Measurements from ENCODE around the gene ATG16L2. TPM values are rescaled to one million over a fixed set of nuclear protein-coding genes. Genes with fewer than 3 reads are reported as not detected.
"Not testable (repeated sequence)": the region's sequence is repeated elsewhere in the genome, so short reads cannot be mapped to it uniquely, and the experiment has no call there.

The ATG16L2 gene
- total RNA-seq, 2 experiments from 2014 or later, result 105 to 114 TPM

DNA sequence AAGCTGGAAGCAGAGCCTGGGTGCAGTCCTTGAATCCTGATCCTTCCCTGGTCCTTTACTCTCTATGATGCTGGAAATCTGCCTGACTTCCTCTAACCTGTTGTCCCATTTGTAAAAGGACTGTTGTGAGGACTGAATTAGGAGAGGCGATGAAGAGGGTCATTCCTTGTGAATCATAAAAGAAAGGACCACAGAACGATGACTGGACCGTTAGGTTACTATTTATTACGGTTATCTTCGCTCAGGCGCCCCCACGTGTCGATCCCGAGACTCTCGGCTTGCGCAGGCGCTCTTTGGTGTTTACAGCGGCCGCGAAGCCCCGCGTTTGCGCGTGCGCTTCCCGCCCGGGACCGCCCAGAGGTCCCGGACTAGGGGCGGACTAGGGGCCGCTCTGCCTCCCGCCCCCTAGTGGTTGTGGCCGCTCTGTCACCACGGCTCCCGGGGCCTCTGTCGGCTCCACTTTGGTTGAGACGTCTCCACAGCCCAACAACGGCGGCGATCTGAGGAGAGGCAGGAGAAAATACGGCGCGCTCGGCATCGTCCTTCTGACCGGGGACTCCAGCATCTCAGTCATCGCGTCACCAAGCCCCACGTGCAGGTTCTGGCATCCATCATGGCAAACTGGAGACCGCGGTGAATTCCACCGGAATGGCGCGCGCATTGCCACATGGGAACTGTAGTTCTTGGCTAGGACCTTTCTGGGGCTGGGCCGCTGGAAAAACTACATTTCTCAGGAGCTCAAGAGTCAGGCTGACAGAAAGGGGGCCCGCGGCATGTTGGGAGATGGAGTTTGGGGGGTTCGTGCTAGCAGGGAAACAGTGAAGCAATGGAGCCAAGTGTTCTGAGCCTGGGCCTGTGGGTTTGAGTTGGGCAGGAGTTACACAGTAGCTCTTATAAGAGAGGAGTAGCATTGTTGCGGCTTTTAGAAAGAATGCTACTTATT, 20.5 kb upstream of the ATG16L2 start, which contains the start of gene STARD10:
STARD10 (minus strand) TSS at position 623 of the 943 bp plus-strand sequence. CDS start 12,866 bp downstream, outside the sequence.
- peak; percentile 97 for DNase-seq
- intact Hi-C loops (cut with micrococcal nuclease), result loop anchor here (1.0 to 5.0 kb wide), 7 partner anchors 20 to 385 kb away; partner anchors contain the start of gene ARAP1
- Mint-ChIP-seq H3K4me1 (ENCODE audit: low read depth) (peaks cover 29% of the 10 kb centered on the region), H3K9me3 (no peaks in the 10 kb centered on the region), H3K27me3 (ENCODE audit: low read depth) (no peaks in the 10 kb centered on the region), H3K36me3 (ENCODE audit: low read depth) (no peaks in the 10 kb centered on the region), H3K27ac (peak within 1 kb of the TSS; percentile 100), H3K4me3 (peak within 1 kb of the TSS; percentile 100)
- CTCF ChIA-PET, result interaction anchor here (0.6 to 8.1 kb wide), 28 partner anchors 9 to 390 kb away, joined by 3 to 161 read pairs (median 4); no protein-coding TSS in a partner anchor

DNA sequence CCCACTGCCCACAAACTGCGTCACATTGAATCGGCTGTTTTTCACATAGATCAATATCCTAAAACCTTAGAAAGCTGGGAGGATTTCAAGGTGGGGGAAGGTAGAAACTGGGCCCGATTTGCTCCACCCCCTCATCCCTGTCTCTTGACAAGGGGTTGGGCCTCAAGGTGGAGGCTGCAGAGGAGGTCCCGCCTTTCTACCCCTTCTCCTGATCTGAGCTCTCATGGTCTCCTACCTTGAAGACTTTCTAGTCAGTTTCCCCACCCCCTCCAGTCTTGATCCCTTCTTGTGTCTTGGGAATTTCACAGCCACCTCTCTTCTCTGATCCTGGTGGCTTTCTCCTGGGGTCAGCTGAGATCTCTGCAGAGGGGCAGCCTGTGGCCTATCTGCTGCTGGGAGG, 15.8 kb upstream of the ATG16L2 start:
- no peak overlapping the region for H3K27ac Mint-ChIP-seq
- H3K4me1 Mint-ChIP-seq (ENCODE audit: low read depth), result peaks cover 10% of the 10 kb centered on the region
- H3K36me3 Mint-ChIP-seq (ENCODE audit: low read depth), result no peaks in the 10 kb centered on the region
- H3K4me3 Mint-ChIP-seq, result no peak overlapping the region
- CTCF ChIA-PET, result interaction anchor here (1.2 to 1.6 kb wide), 2 partner anchors 15 to 73 kb away, joined by 5 read pairs; no protein-coding TSS in a partner anchor
- H3K9me3 Mint-ChIP-seq, result no peaks in the 10 kb centered on the region
- H3K27me3 Mint-ChIP-seq (ENCODE audit: low read depth), result no peaks in the 10 kb centered on the region
- no peak for DNase-seq
- intact Hi-C loops (cut with micrococcal nuclease), result no loop called here

DNA sequence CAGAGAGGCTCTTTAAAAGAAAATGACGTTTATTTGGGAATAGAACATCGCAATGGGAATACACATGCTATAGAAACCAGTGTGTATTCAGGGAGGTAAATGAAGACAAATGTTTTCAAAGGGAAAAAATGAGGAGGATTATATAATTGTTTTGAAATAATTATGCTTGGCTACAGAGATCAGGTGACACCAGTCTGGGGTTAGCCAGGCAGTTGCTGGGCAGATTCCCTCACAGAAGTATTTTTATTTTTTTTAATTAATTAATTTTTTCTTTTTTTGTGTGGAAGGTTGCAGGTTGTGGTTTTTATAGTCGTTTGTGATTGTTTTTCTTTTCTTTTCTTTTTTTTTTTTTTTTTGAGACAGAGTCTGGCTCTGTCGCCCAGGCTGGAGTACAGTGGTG, 14.8 kb upstream of the ATG16L2 start:
- H3K9me3 Mint-ChIP-seq, result no peaks in the 10 kb centered on the region
- no peaks in the 10 kb centered on the region for H3K27me3 Mint-ChIP-seq (ENCODE audit: low read depth)
- intact Hi-C loops (cut with micrococcal nuclease), result no loop called here
- H3K4me3 Mint-ChIP-seq, result no peak overlapping the region
- peaks cover 4% of the 10 kb centered on the region for H3K4me1 Mint-ChIP-seq (ENCODE audit: low read depth)
- DNase-seq, result no peak
- H3K36me3 Mint-ChIP-seq (ENCODE audit: low read depth), result no peaks in the 10 kb centered on the region
- CTCF ChIA-PET, result no interaction called here
- H3K27ac Mint-ChIP-seq, result no peak overlapping the region

DNA sequence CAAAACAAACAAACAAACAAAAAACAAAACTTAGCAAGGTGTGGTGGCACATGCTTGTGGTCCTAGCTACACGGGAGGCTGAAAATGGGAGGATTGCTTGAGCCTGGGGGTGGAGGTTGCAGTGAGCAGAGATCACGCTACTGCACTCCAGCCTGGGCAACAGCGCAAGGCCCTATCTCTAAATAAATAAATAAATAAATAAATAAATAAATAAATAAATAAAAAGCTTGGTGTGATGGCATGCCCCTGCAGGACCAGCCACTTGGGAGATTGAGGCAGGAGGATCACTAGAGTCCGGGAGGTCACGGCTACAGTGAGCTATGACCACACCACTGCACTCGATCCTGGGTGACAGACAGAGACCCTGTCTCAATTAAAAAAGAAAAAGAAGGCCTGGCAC, 11.4 kb upstream of the ATG16L2 start:
- H3K27me3 Mint-ChIP-seq (ENCODE audit: low read depth), result no peaks in the 10 kb centered on the region
- no peak overlapping the region for H3K4me3 Mint-ChIP-seq
- H3K27ac Mint-ChIP-seq, result no peak overlapping the region
- H3K4me1 Mint-ChIP-seq (ENCODE audit: low read depth), result no peaks in the 10 kb centered on the region
- no peak for DNase-seq
- CTCF ChIA-PET, result interaction anchor here (1.9 kb wide), 1 partner anchor 10 kb away, joined by 4 read pairs; no protein-coding TSS in a partner anchor
- no peaks in the 10 kb centered on the region for H3K9me3 Mint-ChIP-seq
- intact Hi-C loops (cut with micrococcal nuclease), result no loop called here
- peaks cover 2% of the 10 kb centered on the region for H3K36me3 Mint-ChIP-seq (ENCODE audit: low read depth)

DNA sequence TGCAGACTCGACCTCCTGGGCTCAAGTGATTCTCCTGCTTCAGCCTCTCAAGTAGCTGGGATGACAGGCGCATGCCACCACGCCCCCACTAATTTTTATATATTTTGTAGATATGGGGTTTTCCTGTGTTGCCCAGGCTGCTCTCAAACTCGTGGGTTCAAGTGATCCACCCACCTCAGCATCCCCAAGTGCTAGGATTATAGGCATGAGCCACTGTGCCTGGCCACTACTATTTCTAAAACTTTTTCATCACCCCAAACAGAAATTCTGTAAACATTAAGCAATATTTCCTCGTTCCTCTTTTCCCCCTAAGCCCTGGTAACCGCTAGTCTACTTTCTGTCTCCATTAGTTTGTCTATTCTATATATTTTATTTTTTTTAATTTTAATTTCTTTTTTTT, 9.0 kb upstream of the ATG16L2 start:
- Mint-ChIP-seq H3K36me3 (ENCODE audit: low read depth) (peaks cover 16% of the 10 kb centered on the region), H3K4me3 (no peak overlapping the region), H3K27me3 (ENCODE audit: low read depth) (no peaks in the 10 kb centered on the region), H3K9me3 (no peaks in the 10 kb centered on the region), H3K27ac (no peak overlapping the region), H3K4me1 (ENCODE audit: low read depth) (peaks cover 4% of the 10 kb centered on the region)
- intact Hi-C loops (cut with micrococcal nuclease), result no loop called here
- CTCF ChIA-PET, result interaction anchor here (0.6 kb wide), 1 partner anchor 622 kb away, joined by 3 read pairs; no protein-coding TSS in a partner anchor
- no peak for DNase-seq

DNA sequence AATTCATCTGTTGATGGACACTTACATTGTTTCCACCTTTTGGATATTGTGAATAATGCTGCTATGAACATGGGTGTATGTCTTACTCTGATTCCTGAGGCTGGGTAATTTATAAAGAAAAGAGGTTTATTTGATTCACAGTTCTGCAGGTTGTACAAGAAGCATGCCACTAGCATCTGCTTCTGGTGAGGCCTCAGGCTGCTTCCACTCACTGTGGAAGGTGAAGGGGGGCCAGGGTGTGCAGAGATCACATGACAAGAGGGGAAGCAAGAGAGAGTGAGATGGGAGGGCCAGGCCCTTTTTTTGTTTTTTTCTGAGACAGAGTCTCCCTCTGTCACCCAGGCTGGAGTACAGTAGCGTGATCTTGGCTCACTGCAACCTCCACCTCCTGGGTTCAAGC, 7.8 kb upstream of the ATG16L2 start:
- CTCF ChIA-PET; H3K4me3 Mint-ChIP-seq; intact Hi-C loops (cut with micrococcal nuclease); H3K9me3 Mint-ChIP-seq; H3K27me3 Mint-ChIP-seq (ENCODE audit: low read depth); DNase-seq; H3K27ac Mint-ChIP-seq: not testable (repeated sequence)
- H3K36me3 Mint-ChIP-seq (ENCODE audit: low read depth), result peaks cover 22% of the 10 kb centered on the region
- H3K4me1 Mint-ChIP-seq (ENCODE audit: low read depth), result peaks cover 11% of the 10 kb centered on the region

DNA sequence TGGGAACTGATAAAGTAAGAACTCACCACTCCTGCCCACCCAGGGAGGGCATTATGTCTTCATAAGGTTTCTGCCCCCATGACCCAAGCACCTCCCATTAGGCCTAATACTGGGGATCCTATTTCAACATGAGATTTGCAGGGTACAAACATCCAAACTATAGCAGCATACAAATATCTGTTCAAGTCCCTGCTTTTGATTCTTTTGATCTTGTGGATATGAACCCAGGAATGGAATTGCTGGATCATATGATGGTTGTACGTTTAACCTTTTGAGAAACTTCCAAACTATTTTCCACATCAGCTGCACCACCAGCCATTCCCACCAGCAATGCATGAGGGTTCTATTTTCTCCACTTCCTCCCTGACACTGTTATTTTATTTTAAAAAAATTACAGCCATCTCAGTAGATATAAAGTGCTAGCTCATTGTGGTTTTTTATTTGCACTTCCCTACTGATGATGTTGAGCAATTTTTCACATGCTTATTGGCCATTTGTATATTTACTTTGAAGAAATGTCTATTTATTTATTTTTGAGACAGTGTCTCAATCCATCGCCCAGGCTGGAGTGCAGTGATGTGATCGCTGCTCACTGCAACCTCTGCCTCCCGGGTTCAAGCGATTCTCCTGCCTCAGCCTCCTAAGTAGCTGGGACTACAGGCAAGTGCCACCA, 7.1 kb upstream of the ATG16L2 start:
- H3K4me3 Mint-ChIP-seq, result no peak overlapping the region
- H3K36me3 Mint-ChIP-seq (ENCODE audit: low read depth), result peaks cover 28% of the 10 kb centered on the region
- no peaks in the 10 kb centered on the region for H3K27me3 Mint-ChIP-seq (ENCODE audit: low read depth)
- no peak overlapping the region for H3K27ac Mint-ChIP-seq
- intact Hi-C loops (cut with micrococcal nuclease), result no loop called here
- H3K4me1 Mint-ChIP-seq (ENCODE audit: low read depth), result peaks cover 16% of the 10 kb centered on the region
- H3K9me3 Mint-ChIP-seq, result no peaks in the 10 kb centered on the region
- CTCF ChIA-PET, result no interaction called here
- no peak for DNase-seq

DNA sequence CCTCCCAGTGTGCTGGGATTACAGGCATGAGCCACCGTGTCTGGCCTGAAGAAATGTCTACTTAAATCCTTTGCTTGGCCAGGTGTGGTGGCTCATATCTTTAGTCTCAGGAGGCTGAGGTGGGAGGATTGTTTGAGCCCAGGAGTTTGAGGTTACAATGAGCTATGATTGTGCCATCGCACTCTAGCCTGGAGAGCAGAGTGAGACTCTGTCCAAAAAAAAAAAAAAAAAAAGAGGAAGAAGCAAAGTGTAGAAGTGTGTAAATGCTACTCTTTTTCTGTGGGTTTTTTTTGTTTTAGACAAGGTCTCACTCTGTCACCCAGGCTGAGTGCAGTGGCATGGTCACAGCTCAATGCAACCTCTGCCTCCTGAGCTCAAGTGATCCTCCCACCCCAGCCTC, 6.4 kb upstream of the ATG16L2 start:
- H3K4me1 Mint-ChIP-seq (ENCODE audit: low read depth), result peaks cover 21% of the 10 kb centered on the region
- no peaks in the 10 kb centered on the region for H3K9me3 Mint-ChIP-seq
- H3K36me3 Mint-ChIP-seq (ENCODE audit: low read depth), result peaks cover 31% of the 10 kb centered on the region
- H3K4me3 Mint-ChIP-seq, result no peak overlapping the region
- H3K27me3 Mint-ChIP-seq (ENCODE audit: low read depth), result no peaks in the 10 kb centered on the region
- CTCF ChIA-PET, result no interaction called here
- no peak overlapping the region for H3K27ac Mint-ChIP-seq
- intact Hi-C loops (cut with micrococcal nuclease), result no loop called here
- no peak for DNase-seq

DNA sequence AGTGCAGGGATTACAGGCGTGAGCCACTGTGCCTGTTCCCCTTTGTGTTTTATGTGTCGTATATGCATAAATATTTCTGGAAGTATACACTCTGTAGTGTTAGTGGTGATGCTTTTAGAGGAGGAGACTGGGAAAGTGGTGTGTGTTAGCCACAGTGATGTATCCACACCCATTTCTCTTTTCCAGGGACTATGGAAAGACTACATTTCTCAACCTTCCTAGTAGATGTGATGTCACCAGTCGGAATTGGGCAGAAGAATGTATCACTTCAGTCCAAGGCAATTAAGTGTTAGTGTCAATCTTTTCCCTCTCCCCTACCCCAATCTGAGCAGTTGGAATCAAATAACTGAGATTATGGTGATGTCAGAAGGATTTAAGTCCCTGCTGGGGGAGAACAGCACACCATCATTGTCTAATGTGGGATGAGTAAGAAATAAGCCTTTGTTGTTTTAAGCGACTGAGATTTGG, 5.8 kb upstream of the ATG16L2 start:
- no peak for DNase-seq
- H3K27ac Mint-ChIP-seq, result no peak overlapping the region
- no peaks in the 10 kb centered on the region for H3K27me3 Mint-ChIP-seq (ENCODE audit: low read depth)
- H3K9me3 Mint-ChIP-seq, result no peaks in the 10 kb centered on the region
- H3K4me3 Mint-ChIP-seq, result no peak overlapping the region
- intact Hi-C loops (cut with micrococcal nuclease), result no loop called here
- peaks cover 36% of the 10 kb centered on the region for H3K36me3 Mint-ChIP-seq (ENCODE audit: low read depth)
- peaks cover 22% of the 10 kb centered on the region for H3K4me1 Mint-ChIP-seq (ENCODE audit: low read depth)
- CTCF ChIA-PET, result no interaction called here

DNA sequence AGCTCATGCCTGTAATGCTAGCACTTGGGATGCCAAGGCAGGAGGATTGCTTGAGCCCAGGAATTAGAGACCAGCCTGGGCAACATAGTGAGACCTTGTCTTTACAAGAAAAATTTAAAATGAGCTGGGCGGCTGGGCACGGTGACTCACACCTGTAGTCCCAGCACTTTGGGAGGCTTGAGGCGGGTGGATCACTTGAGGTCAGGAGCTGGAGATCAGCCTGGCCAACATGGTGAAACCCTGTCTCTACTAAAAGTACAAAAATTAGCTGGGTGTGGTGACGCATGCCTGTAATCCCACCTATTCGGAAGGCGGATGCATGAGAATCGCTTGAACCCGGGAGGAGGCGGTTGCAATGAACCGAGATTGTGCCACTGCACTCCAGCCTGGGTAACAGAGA, 2.5 kb upstream of the ATG16L2 start:
- intact Hi-C loops (cut with micrococcal nuclease), result loop anchor here (5.0 to 10.0 kb wide), 3 partner anchors 227 to 727 kb away; partner anchors contain the start of genes LRRC51 and NUMA1
- Mint-ChIP-seq H3K36me3 (ENCODE audit: low read depth) (peaks cover 44% of the 10 kb centered on the region), H3K4me3 (peak overlapping the region; percentile 47), H3K4me1 (ENCODE audit: low read depth) (peaks cover 34% of the 10 kb centered on the region)
- CTCF ChIA-PET, result interaction anchor here (0.7 to 1.3 kb wide), 4 partner anchors 11 to 366 kb away, joined by 3 to 7 read pairs (median 3); no protein-coding TSS in a partner anchor
- H3K27me3 Mint-ChIP-seq (ENCODE audit: low read depth); H3K27ac Mint-ChIP-seq; H3K9me3 Mint-ChIP-seq; DNase-seq: not testable (repeated sequence)

DNA sequence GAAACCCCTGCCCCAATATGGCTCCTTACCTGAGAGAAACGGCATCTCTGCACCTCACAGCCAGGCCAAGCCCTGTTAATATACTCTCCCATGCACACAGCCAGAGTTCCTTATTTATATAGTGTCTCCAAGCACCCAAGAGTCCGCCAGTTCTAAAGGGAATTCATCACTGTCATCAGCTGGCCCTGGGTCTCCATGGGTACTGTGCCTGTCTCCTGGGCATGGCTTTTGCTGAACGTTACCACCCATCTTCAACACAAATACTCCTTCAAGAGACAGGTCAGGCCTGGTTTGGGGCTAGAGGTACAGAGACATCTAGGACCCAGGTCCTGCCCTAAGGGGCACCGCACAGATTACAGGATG, 1.6 kb upstream of the ATG16L2 start:
- H3K4me3 Mint-ChIP-seq, result peak overlapping the region; percentile 99
- CTCF ChIA-PET, result interaction anchor here (1.1 to 3.2 kb wide), 14 partner anchors 12 to 700 kb away, joined by 3 to 17 read pairs (median 4); partner anchors contain the start of genes ANAPC15 and STARD10
- peaks cover 37% of the 10 kb centered on the region for H3K4me1 Mint-ChIP-seq (ENCODE audit: low read depth)
- intact Hi-C loops (cut with micrococcal nuclease), result loop anchor here (5.0 to 10.0 kb wide), 3 partner anchors 228 to 728 kb away; partner anchors contain the start of genes LRRC51 and NUMA1
- H3K9me3 Mint-ChIP-seq, result no peaks in the 10 kb centered on the region
- H3K36me3 Mint-ChIP-seq (ENCODE audit: low read depth), result peaks cover 49% of the 10 kb centered on the region
- H3K27ac Mint-ChIP-seq, result peak overlapping the region; percentile 96
- no peak for DNase-seq
- H3K27me3 Mint-ChIP-seq (ENCODE audit: low read depth), result no peaks in the 10 kb centered on the region

Measured in activated naive CD4-positive, alpha-beta T cell treated with anti-CD3 and anti-CD28 coated beads for 36 hours (primary cell).